Measurements from ENCODE around the gene TICAM1. TPM values are rescaled to one million over a fixed set of nuclear protein-coding genes. Genes with fewer than 3 reads are reported as not detected.

TICAM1 gene
- total RNA-seq, 2 donors from 2014 or later = 2.9 to 4.6 TPM

- no peak for TF ChIP-seq CTCF (conservative IDR thresholded peaks at IDR 0.05)
- Histone ChIP-seq H3K27me3 (ENCODE audit: control insufficient read depth, insufficient read depth, low read length, poor library complexity, severe bottlenecking) (no peaks in the 10 kb centered on the region), H3K36me3 (ENCODE audit: control insufficient read depth, insufficient read depth, low read length) (no peaks in the 10 kb centered on the region), H3K27ac (ENCODE audit: low read depth, low read length) (peak overlapping the region; percentile 65), H3K4me3 (ENCODE audit: low read length) (no peak overlapping the region), H3K9ac (ENCODE audit: extremely low read depth, low read length, poor library complexity, severe bottlenecking) (no peak overlapping the region), H3K4me1 (ENCODE audit: control insufficient read depth, insufficient read depth, low read length) (peaks cover 2% of the 10 kb centered on the region), H3K9me3 (ENCODE audit: control insufficient read depth, low read length) (no peaks in the 10 kb centered on the region)
- peak; percentile 62 for DNase-seq
- H3K27me3 Mint-ChIP-seq (ENCODE audit: insufficient read depth) = no peaks in the 10 kb centered on the region
- WGBS, 2 experiments (ENCODE audit: insufficient coverage in 1 of 2, insufficient read length in 1 of 2) = 61 to 77% methylated on average over 12 to 30 of the region's 30 CpGs
- H3K4me1 Mint-ChIP-seq = no peaks in the 10 kb centered on the region
- H3K27ac Mint-ChIP-seq = no peak overlapping the region
- no peak overlapping the region for H3K4me3 Mint-ChIP-seq
- H3K9me3 Mint-ChIP-seq = no peaks in the 10 kb centered on the region
- no peaks in the 10 kb centered on the region for H3K36me3 Mint-ChIP-seq (ENCODE audit: low read depth)
Measured at GRCh38 chr19:4877753-4878490, 46.4 kb upstream of the TICAM1 start.

GRCh38 chr19:4873930-4874329 lies 42.4 kb upstream of the TICAM1 start:
- DNase-seq = no peak
- Mint-ChIP-seq H3K9me3 (no peaks in the 10 kb centered on the region), H3K4me1 (no peaks in the 10 kb centered on the region), H3K27ac (no peak overlapping the region), H3K4me3 (no peak overlapping the region), H3K27me3 (ENCODE audit: insufficient read depth) (no peaks in the 10 kb centered on the region), H3K36me3 (ENCODE audit: low read depth) (no peaks in the 10 kb centered on the region)
- Histone ChIP-seq H3K27ac (ENCODE audit: low read depth, low read length) (no peak overlapping the region), H3K4me1 (ENCODE audit: control insufficient read depth, insufficient read depth, low read length) (peaks cover 2% of the 10 kb centered on the region), H3K9ac (ENCODE audit: extremely low read depth, low read length, poor library complexity, severe bottlenecking) (no peak overlapping the region), H3K4me3 (ENCODE audit: low read length) (no peak overlapping the region), H3K36me3 (ENCODE audit: control insufficient read depth, insufficient read depth, low read length) (no peaks in the 10 kb centered on the region), H3K27me3 (ENCODE audit: control insufficient read depth, insufficient read depth, low read length, poor library complexity, severe bottlenecking) (no peaks in the 10 kb centered on the region), H3K9me3 (ENCODE audit: control insufficient read depth, low read length) (no peaks in the 10 kb centered on the region)
- WGBS, 2 experiments (ENCODE audit: insufficient coverage in 1 of 2, insufficient read length in 1 of 2) = 84 to 90% methylated on average over 3 of the region's 3 CpGs
- no peak for TF ChIP-seq CTCF (conservative IDR thresholded peaks at IDR 0.05)

- Histone ChIP-seq H3K4me1 (ENCODE audit: control insufficient read depth, insufficient read depth, low read length) (no peaks in the 10 kb centered on the region), H3K36me3 (ENCODE audit: control insufficient read depth, insufficient read depth, low read length) (no peaks in the 10 kb centered on the region), H3K27me3 (ENCODE audit: control insufficient read depth, insufficient read depth, low read length, poor library complexity, severe bottlenecking) (no peaks in the 10 kb centered on the region), H3K4me3 (ENCODE audit: low read length) (no peak overlapping the region), H3K9me3 (ENCODE audit: control insufficient read depth, low read length) (no peaks in the 10 kb centered on the region), H3K27ac (ENCODE audit: low read depth, low read length) (no peak overlapping the region), H3K9ac (ENCODE audit: extremely low read depth, low read length, poor library complexity, severe bottlenecking) (no peak overlapping the region)
- H3K4me3 Mint-ChIP-seq = no peak overlapping the region
- no peaks in the 10 kb centered on the region for H3K9me3 Mint-ChIP-seq
- no peak overlapping the region for H3K27ac Mint-ChIP-seq
- no peaks in the 10 kb centered on the region for H3K27me3 Mint-ChIP-seq (ENCODE audit: insufficient read depth)
- 92 to 96% methylated on average over 5 to 6 of the region's 6 CpGs for WGBS, 2 experiments (ENCODE audit: insufficient coverage in 1 of 2, insufficient read length in 1 of 2)
- no peak for DNase-seq
- no peaks in the 10 kb centered on the region for H3K36me3 Mint-ChIP-seq (ENCODE audit: low read depth)
- no peak for TF ChIP-seq CTCF (conservative IDR thresholded peaks at IDR 0.05)
- H3K4me1 Mint-ChIP-seq = peaks cover 1% of the 10 kb centered on the region
Measured at GRCh38 chr19:4871711-4872110, 40.2 kb upstream of the TICAM1 start.
